SK-N-SH treated with all-trans-retinoic acid at 6 μM for 48 hours (cell line): Measurements from ENCODE around the gene JPH3.

Source experiments
- ATAC-seq: fragments of 200-7000 bp; cut with Tn5 transposase; 3 replicates; pipeline ENCODE4 v1.9.1; 2020; ENCODE audit warnings: mild to moderate bottlenecking, moderate library complexity
- BACH2 ChIP-seq: fragments of 250-450 bp; sonication (Bioruptor Pico); IDR thresholded peaks from 2 replicates; pipeline ENCODE4 v1.9.0; 2021; ENCODE audit warnings: mild to moderate bottlenecking, borderline replicate concordance
- CSDC2 ChIP-seq: fragments of 250-450 bp; sonication (Bioruptor Pico); IDR thresholded peaks from 2 replicates; pipeline ENCODE4 v1.5.0; 2020; ENCODE audit warnings: mild to moderate bottlenecking, moderate library complexity
- ESRRG ChIP-seq: fragments of 250-450 bp; sonication (Bioruptor Pico); IDR thresholded peaks from 2 replicates; pipeline ENCODE4 v1.6.1; 2021; ENCODE audit warnings: mild to moderate bottlenecking
- GLIS3 ChIP-seq: fragments of 250-450 bp; sonication (Bioruptor Pico); IDR thresholded peaks from 2 replicates; pipeline ENCODE4 v1.5.0; 2020; ENCODE audit warnings: mild to moderate bottlenecking, moderate library complexity
- ISL1 ChIP-seq: fragments of 250-450 bp; sonication (Bioruptor Pico); IDR thresholded peaks from 2 replicates; pipeline ENCODE4 v2.1.2; 2022; ENCODE audit warnings: mild to moderate bottlenecking, moderate library complexity
- OSR1 ChIP-seq: fragments of 250-450 bp; sonication (Bioruptor Pico); IDR thresholded peaks from 2 replicates; pipeline ENCODE4 v1.8.0; 2022; ENCODE audit warnings: moderate library complexity, mild to moderate bottlenecking, inconsistent platforms
- PPARA ChIP-seq: fragments of 250-450 bp; sonication (Bioruptor Pico); IDR thresholded peaks from 2 replicates; pipeline ENCODE4 v1.5.0; 2020; ENCODE audit warnings: mild to moderate bottlenecking, borderline replicate concordance
- RARB ChIP-seq: fragments of 250-450 bp; sonication (Bioruptor Pico); IDR thresholded peaks from 2 replicates; pipeline ENCODE4 v1.8.0; 2021; ENCODE audit warnings: mild to moderate bottlenecking, moderate library complexity
- SNAI2 ChIP-seq: fragments of 250-450 bp; sonication (Bioruptor Pico); IDR thresholded peaks from 2 replicates; pipeline ENCODE4 v1.5.0; 2020; ENCODE audit warnings: mild to moderate bottlenecking, moderate library complexity
- TCF4 ChIP-seq: fragments of 250-450 bp; sonication (Bioruptor Pico); IDR thresholded peaks from 2 replicates; pipeline ENCODE4 v1.8.0; 2021; ENCODE audit warnings: mild to moderate bottlenecking, moderate library complexity, borderline replicate concordance
- TOX ChIP-seq: fragments of 250-450 bp; sonication (Bioruptor Pico); IDR thresholded peaks from 2 replicates; pipeline ENCODE4 v1.8.0; 2021; ENCODE audit warnings: mild to moderate bottlenecking, moderate library complexity, borderline replicate concordance
- ZC3H10 ChIP-seq: fragments of 250-450 bp; sonication (Bioruptor Pico); IDR thresholded peaks from 2 replicates; pipeline ENCODE4 v1.5.1; 2021; ENCODE audit warnings: mild to moderate bottlenecking, moderate library complexity
- ZFP3 ChIP-seq: fragments of 250-450 bp; sonication (Bioruptor Pico); IDR thresholded peaks from 2 replicates; pipeline ENCODE4 v1.5.0; 2020; ENCODE audit warnings: mild to moderate bottlenecking, moderate library complexity
- ZFP30 ChIP-seq: fragments of 450-650 bp; formaldehyde crosslinking; IDR thresholded peaks from 2 replicates; pipeline ENCODE4 v1.5.0; 2022; ENCODE audit warnings: mild to moderate bottlenecking, moderate library complexity
- ZNF70 ChIP-seq: fragments of 450-650 bp; formaldehyde crosslinking; IDR thresholded peaks from 2 replicates; pipeline ENCODE4 v1.5.0; 2020; ENCODE audit warnings: mild to moderate bottlenecking, moderate library complexity
- ZNF8 ChIP-seq: fragments of 450-650 bp; formaldehyde crosslinking; IDR thresholded peaks from 2 replicates; pipeline ENCODE4 v1.5.0; 2020; ENCODE audit warnings: mild to moderate bottlenecking, moderate library complexity
- TF ChIP-seq, protein P1 (sequence below): fragments of 250-450 bp; sonication (Bioruptor Pico); IDR thresholded peaks from 2 replicates; pipeline ENCODE4 v1.5.1; 2020; ENCODE audit warnings: low read depth, mild to moderate bottlenecking, moderate library complexity
- TF ChIP-seq, protein P2 (sequence below): fragments of 250-450 bp; sonication (Bioruptor Pico); IDR thresholded peaks from 2 replicates; pipeline ENCODE4 v1.5.1; 2021; ENCODE audit warnings: mild to moderate bottlenecking, moderate library complexity
- TF ChIP-seq, protein P3 (sequence below): fragments of 250-450 bp; sonication (Bioruptor Pico); IDR thresholded peaks from 2 replicates; pipeline ENCODE4 v1.8.0; 2021; ENCODE audit warnings: low read depth, mild to moderate bottlenecking, moderate library complexity, borderline replicate concordance
- TF ChIP-seq, protein P4 (sequence below): fragments of 250-450 bp; sonication (Bioruptor Pico); IDR thresholded peaks from 2 replicates; pipeline ENCODE4 v1.8.0; 2020; ENCODE audit warnings: mild to moderate bottlenecking, moderate library complexity, borderline replicate concordance

Gene JPH3

DNA sequence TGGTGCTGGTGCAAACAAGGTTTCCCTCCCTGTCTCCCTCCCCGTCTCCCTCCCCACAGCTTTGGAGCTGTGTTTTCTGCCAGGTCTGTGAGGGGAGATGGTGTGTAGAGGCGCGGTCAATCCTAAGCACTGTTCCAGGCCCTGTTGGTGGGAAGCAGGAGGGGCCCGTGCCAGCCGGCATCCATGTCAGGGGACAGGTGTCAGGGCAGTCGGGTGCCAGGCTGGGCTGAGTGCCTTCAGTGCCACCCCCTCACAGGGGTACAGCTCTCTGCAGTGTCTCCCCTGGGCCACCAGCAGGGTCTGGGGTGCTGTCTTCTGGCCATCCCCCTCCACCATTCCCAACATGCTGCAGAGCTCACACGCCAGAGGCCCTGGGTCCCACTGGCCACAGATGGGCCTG, 89.9 kb downstream of the JPH3 start (continued):
- TF ChIP-seq, protein P1, sequence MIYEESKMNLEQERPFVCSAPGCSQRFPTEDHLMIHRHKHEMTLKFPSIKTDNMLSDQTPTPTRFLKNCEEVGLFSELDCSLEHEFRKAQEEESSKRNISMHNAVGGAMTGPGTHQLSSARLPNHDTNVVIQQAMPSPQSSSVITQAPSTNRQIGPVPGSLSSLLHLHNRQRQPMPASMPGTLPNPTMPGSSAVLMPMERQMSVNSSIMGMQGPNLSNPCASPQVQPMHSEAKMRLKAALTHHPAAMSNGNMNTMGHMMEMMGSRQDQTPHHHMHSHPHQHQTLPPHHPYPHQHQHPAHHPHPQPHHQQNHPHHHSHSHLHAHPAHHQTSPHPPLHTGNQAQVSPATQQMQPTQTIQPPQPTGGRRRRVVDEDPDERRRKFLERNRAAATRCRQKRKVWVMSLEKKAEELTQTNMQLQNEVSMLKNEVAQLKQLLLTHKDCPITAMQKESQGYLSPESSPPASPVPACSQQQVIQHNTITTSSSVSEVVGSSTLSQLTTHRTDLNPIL (CRISPR knock-in tag), result no peak
- TF ChIP-seq CSDC2 (CRISPR knock-in tag) (no peak), ISL1 (no peak)

DNA sequence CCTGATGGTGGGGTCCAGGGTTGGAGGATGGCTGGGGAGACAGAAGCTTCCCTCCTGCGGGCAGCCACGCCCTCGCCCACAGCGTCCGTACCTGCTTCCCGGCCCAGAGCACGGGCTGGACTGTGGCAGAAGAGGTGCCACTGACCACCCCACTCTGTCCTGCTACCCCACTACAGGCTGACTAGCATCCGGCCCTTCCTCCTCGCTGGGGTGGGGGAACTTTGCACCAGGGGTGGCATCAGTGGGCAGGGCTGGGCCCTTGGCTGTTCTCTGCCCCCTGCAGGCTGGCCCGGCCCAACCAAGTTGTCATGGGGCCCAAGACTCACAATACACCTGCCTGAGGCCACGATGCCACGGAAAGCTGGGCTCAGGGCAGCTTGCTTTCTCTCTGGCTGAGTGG, 90.4 kb downstream of the JPH3 start:
- TF ChIP-seq ZFP30 (no peak), ZC3H10 (CRISPR knock-in tag) (no peak), ESRRG (CRISPR knock-in tag) (no peak), OSR1 (no peak), CSDC2 (CRISPR knock-in tag) (no peak), PPARA (CRISPR knock-in tag) (no peak), TOX (CRISPR knock-in tag) (no peak), ISL1 (no peak), RARB (CRISPR knock-in tag) (no peak), GLIS3 (CRISPR knock-in tag) (no peak), ZFP3 (CRISPR knock-in tag) (no peak)
- TF ChIP-seq, protein P2, sequence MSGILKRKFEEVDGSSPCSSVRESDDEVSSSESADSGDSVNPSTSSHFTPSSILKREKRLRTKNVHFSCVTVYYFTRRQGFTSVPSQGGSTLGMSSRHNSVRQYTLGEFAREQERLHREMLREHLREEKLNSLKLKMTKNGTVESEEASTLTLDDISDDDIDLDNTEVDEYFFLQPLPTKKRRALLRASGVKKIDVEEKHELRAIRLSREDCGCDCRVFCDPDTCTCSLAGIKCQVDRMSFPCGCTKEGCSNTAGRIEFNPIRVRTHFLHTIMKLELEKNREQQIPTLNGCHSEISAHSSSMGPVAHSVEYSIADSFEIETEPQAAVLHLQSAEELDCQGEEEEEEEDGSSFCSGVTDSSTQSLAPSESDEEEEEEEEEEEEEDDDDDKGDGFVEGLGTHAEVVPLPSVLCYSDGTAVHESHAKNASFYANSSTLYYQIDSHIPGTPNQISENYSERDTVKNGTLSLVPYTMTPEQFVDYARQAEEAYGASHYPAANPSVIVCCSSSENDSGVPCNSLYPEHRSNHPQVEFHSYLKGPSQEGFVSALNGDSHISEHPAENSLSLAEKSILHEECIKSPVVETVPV (CRISPR knock-in tag), result no peak
- TF ChIP-seq, protein P3, sequence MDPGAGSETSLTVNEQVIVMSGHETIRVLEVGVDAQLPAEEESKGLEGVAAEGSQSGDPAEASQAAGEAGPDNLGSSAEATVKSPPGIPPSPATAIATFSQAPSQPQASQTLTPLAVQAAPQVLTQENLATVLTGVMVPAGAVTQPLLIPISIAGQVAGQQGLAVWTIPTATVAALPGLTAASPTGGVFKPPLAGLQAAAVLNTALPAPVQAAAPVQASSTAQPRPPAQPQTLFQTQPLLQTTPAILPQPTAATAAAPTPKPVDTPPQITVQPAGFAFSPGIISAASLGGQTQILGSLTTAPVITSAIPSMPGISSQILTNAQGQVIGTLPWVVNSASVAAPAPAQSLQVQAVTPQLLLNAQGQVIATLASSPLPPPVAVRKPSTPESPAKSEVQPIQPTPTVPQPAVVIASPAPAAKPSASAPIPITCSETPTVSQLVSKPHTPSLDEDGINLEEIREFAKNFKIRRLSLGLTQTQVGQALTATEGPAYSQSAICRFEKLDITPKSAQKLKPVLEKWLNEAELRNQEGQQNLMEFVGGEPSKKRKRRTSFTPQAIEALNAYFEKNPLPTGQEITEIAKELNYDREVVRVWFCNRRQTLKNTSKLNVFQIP, result no peak
- TF ChIP-seq, protein P1 (CRISPR knock-in tag), result no peak
- TF ChIP-seq, all 23 proteins: peak for 0
- peak; percentile 11; the same call in 2 of the 3 replicates for ATAC-seq

DNA sequence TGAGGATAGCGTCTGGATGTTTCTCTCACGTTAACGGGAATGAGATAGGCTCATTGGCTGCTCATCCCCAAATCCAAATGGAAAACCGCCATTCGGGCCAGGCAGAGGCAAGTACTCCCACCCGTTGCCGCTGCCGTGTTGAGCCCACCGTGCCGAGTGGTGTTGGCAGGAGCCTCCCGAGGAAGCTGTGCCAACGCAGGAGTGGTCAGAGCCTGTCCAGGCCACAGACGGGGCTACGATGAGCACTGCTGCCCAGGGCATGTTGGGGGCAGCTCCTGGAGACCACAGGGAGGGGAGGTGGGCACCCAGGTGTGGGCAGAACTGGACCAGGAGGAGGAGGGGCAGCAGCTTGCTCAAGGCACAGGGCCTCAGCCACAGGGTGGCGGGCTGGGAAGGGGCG, 91.5 kb downstream of the JPH3 start:
- TF ChIP-seq ESRRG (CRISPR knock-in tag) (no peak), GLIS3 (CRISPR knock-in tag) (no peak), TCF4 (no peak)
- TF ChIP-seq, protein P3, result no peak
- TF ChIP-seq, all 23 proteins: peak for 0

DNA sequence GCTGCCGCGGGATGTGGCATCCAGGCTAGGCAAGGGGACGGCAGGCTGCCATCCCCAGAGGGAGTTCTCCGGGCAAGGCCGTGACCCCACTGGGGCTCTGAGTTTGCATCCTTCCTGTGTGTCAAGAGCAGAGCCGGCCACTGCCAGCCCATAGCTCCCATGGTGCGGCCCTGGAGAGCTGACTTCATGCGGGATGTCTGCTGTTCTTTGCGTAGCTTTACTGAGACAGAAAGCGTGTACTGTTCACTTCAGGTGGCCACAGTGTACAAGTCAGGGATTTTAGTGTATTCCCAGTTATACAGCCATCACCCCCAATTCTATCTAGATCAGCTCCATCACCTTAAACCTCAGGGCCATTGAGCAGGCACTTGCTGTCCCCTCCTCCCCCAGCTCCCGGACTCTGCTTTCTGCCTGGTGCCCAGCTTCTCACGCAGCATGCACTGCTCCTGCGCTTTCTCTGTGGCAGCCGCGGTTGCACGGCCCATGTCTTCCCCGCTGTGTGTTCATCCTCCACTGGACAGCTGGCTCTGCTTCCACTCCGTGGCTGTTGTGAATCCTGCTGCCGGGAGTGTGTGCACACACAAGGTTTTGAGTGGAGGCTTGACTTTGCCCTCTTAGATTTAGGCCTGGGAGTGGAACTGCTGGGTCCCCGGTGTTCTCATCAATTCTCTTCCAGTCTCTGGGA, 92.3 kb downstream of the JPH3 start:
- TF ChIP-seq, protein P4, sequence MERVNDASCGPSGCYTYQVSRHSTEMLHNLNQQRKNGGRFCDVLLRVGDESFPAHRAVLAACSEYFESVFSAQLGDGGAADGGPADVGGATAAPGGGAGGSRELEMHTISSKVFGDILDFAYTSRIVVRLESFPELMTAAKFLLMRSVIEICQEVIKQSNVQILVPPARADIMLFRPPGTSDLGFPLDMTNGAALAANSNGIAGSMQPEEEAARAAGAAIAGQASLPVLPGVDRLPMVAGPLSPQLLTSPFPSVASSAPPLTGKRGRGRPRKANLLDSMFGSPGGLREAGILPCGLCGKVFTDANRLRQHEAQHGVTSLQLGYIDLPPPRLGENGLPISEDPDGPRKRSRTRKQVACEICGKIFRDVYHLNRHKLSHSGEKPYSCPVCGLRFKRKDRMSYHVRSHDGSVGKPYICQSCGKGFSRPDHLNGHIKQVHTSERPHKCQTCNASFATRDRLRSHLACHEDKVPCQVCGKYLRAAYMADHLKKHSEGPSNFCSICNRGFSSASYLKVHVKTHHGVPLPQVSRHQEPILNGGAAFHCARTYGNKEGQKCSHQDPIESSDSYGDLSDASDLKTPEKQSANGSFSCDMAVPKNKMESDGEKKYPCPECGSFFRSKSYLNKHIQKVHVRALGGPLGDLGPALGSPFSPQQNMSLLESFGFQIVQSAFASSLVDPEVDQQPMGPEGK (CRISPR knock-in tag), result no peak
- TF ChIP-seq PPARA (CRISPR knock-in tag) (no peak), OSR1 (no peak), RARB (CRISPR knock-in tag) (no peak), CSDC2 (CRISPR knock-in tag) (no peak), ZNF8 (CRISPR knock-in tag) (no peak), ZC3H10 (CRISPR knock-in tag) (no peak), BACH2 (CRISPR knock-in tag) (no peak), SNAI2 (CRISPR knock-in tag) (no peak), ZNF70 (CRISPR knock-in tag) (no peak), ISL1 (no peak)
- TF ChIP-seq, protein P1 (CRISPR knock-in tag), result no peak
- TF ChIP-seq, protein P2 (CRISPR knock-in tag), result no peak
- TF ChIP-seq, protein P3, result no peak
- no peak for ATAC-seq

More for the DNA sequence above, 91.5 kb downstream of the JPH3 start:
- no peak for ATAC-seq
